ENCODE measurements around the gene MRPL58.

MRPL58 gene

DNA sequence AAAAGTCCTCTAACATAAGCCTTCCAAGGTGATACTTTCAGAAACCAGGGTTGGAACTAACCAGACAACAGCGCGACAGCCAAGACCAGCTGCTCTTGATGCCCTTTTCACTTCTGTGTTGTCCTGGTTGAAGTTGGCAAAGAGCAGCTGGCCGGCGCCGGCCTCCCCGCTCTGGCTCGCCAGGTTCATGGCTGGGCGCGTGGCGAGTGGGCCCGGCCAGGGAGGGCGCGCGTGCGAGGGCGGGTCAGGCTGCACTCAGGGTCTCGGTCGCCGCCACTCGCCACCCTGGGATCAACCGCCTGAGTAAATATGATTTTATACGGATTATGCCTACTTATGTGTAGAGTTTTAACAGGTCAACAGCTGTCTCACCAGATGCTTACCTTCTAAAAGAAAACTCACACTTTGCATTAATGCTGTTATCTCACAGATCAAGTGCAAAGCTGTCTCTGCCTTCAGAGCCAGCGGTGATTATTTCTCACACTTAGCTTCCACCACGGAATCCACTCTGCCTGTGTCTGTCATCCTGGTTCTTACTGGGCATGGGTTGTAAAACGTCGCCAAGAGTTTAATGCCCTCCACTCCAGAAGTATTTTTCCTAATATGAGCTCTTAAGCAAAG, 48.1 kb downstream of the MRPL58 start:
- no peak overlapping the region for H3K4me3 ChIP-seq (ENCODE audit: low read length, poor library complexity, severe bottlenecking)
- no peaks in the 10 kb centered on the region for H3K27me3 ChIP-seq (ENCODE audit: insufficient read depth, low read length, poor library complexity, severe bottlenecking)
- no peak overlapping the region for H2AFZ ChIP-seq (ENCODE audit: low read length)
- no peak overlapping the region for H3K9ac ChIP-seq (ENCODE audit: low read depth, low read length, poor library complexity, severe bottlenecking)
- H3K9me3 ChIP-seq (ENCODE audit: insufficient read depth, low read depth, low read length) = no peaks in the 10 kb centered on the region
- no peaks in the 10 kb centered on the region for H4K20me1 ChIP-seq (ENCODE audit: insufficient read depth, low read length, poor library complexity, severe bottlenecking)
- no peaks in the 10 kb centered on the region for H3K4me1 ChIP-seq (ENCODE audit: insufficient read depth, low read length, poor library complexity, severe bottlenecking)
- no peak for TF ChIP-seq EZH2phosphoT487 (IDR thresholded peaks at IDR 0.05; ENCODE audit: borderline replicate concordance)
- TF ChIP-seq, protein P1, sequence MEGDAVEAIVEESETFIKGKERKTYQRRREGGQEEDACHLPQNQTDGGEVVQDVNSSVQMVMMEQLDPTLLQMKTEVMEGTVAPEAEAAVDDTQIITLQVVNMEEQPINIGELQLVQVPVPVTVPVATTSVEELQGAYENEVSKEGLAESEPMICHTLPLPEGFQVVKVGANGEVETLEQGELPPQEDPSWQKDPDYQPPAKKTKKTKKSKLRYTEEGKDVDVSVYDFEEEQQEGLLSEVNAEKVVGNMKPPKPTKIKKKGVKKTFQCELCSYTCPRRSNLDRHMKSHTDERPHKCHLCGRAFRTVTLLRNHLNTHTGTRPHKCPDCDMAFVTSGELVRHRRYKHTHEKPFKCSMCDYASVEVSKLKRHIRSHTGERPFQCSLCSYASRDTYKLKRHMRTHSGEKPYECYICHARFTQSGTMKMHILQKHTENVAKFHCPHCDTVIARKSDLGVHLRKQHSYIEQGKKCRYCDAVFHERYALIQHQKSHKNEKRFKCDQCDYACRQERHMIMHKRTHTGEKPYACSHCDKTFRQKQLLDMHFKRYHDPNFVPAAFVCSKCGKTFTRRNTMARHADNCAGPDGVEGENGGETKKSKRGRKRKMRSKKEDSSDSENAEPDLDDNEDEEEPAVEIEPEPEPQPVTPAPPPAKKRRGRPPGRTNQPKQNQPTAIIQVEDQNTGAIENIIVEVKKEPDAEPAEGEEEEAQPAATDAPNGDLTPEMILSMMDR (conservative IDR thresholded peaks at IDR 0.05; ENCODE audit: low read length) = no peak
- no peaks in the 10 kb centered on the region for H3K79me2 ChIP-seq (ENCODE audit: insufficient read depth, low read length)
- H3K36me3 ChIP-seq (ENCODE audit: insufficient read depth, low read length) = peaks cover 58% of the 10 kb centered on the region; the same call in 1 of the 2 replicates
- no peaks in the 10 kb centered on the region for H3K9me2 ChIP-seq (replicated peaks; ENCODE audit: low read depth, low read length)
- H3F3A ChIP-seq (ENCODE audit: low read depth) = no peaks in the 10 kb centered on the region
- no peak overlapping the region for H3K4me2 ChIP-seq (ENCODE audit: low read depth, low read length, poor library complexity, severe bottlenecking)

- TF ChIP-seq, protein P1 (conservative IDR thresholded peaks at IDR 0.05; ENCODE audit: low read length) = no peak
- no peak for TF ChIP-seq EZH2phosphoT487 (IDR thresholded peaks at IDR 0.05; ENCODE audit: borderline replicate concordance)
- Histone ChIP-seq H2AFZ (ENCODE audit: low read length) (no peak overlapping the region), H3K27me3 (ENCODE audit: insufficient read depth, low read length, poor library complexity, severe bottlenecking) (no peaks in the 10 kb centered on the region), H3K36me3 (ENCODE audit: insufficient read depth, low read length) (peaks cover 57% of the 10 kb centered on the region; the same call in 1 of the 2 replicates), H3K9ac (ENCODE audit: low read depth, low read length, poor library complexity, severe bottlenecking) (no peak overlapping the region), H3K4me1 (ENCODE audit: insufficient read depth, low read length, poor library complexity, severe bottlenecking) (no peaks in the 10 kb centered on the region), H3K9me3 (ENCODE audit: insufficient read depth, low read depth, low read length) (no peaks in the 10 kb centered on the region), H3K4me3 (ENCODE audit: low read length, poor library complexity, severe bottlenecking) (no peak overlapping the region), H3K9me2 (replicated peaks; ENCODE audit: low read depth, low read length) (no peaks in the 10 kb centered on the region), H3K79me2 (ENCODE audit: insufficient read depth, low read length) (no peaks in the 10 kb centered on the region), H3K4me2 (ENCODE audit: low read depth, low read length, poor library complexity, severe bottlenecking) (no peak overlapping the region), H4K20me1 (ENCODE audit: insufficient read depth, low read length, poor library complexity, severe bottlenecking) (no peaks in the 10 kb centered on the region), H3F3A (ENCODE audit: low read depth) (no peaks in the 10 kb centered on the region)
Observed at GRCh38 chr17:75061055-75061438, 48.6 kb downstream of the MRPL58 start.

DNA sequence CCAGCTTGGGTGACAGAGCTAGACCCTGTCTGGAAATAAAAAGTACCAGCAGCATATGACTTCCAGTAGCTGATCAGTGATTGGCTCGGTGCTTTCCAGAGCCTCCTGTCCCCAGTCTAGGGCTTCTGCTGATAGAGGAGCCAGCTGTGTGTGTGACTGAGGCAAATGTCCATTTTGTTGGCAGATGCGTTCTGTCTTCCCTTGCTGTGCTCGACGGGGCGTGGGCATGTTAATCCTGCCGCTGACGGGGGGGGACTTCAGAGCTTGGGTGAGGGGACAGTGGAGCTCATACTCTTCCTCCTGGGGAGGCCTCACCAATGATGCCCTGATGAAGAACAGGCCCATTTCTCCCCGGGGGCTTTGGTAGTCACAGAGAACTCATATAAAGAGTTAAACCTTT, 49.1 kb downstream of the MRPL58 start:
- H3K9me2 ChIP-seq (replicated peaks; ENCODE audit: low read depth, low read length) = no peaks in the 10 kb centered on the region
- no peak overlapping the region for H3K4me3 ChIP-seq (ENCODE audit: low read length, poor library complexity, severe bottlenecking)
- no peaks in the 10 kb centered on the region for H3K27me3 ChIP-seq (ENCODE audit: insufficient read depth, low read length, poor library complexity, severe bottlenecking)
- no peak overlapping the region for H2AFZ ChIP-seq (ENCODE audit: low read length)
- H3K4me1 ChIP-seq (ENCODE audit: insufficient read depth, low read length, poor library complexity, severe bottlenecking) = no peaks in the 10 kb centered on the region
- no peaks in the 10 kb centered on the region for H3K9me3 ChIP-seq (ENCODE audit: insufficient read depth, low read depth, low read length)
- no peaks in the 10 kb centered on the region for H3K79me2 ChIP-seq (ENCODE audit: insufficient read depth, low read length)
- no peaks in the 10 kb centered on the region for H3F3A ChIP-seq (ENCODE audit: low read depth)
- H3K36me3 ChIP-seq (ENCODE audit: insufficient read depth, low read length) = peaks cover 53% of the 10 kb centered on the region; the same call in 1 of the 2 replicates
- H4K20me1 ChIP-seq (ENCODE audit: insufficient read depth, low read length, poor library complexity, severe bottlenecking) = no peaks in the 10 kb centered on the region
- TF ChIP-seq EZH2phosphoT487 (IDR thresholded peaks at IDR 0.05; ENCODE audit: borderline replicate concordance) = no peak
- TF ChIP-seq, protein P1 (conservative IDR thresholded peaks at IDR 0.05; ENCODE audit: low read length) = no peak
- H3K4me2 ChIP-seq (ENCODE audit: low read depth, low read length, poor library complexity, severe bottlenecking) = no peak overlapping the region
- no peak overlapping the region for H3K9ac ChIP-seq (ENCODE audit: low read depth, low read length, poor library complexity, severe bottlenecking)
